EL (cell line): ENCODE results near the gene NPTX1.

Source experiments
- DNase-seq: peaks from one replicate; pipeline ENCODE4 v3.0.0-alpha.2; 2016

NPTX1 gene

DNA sequence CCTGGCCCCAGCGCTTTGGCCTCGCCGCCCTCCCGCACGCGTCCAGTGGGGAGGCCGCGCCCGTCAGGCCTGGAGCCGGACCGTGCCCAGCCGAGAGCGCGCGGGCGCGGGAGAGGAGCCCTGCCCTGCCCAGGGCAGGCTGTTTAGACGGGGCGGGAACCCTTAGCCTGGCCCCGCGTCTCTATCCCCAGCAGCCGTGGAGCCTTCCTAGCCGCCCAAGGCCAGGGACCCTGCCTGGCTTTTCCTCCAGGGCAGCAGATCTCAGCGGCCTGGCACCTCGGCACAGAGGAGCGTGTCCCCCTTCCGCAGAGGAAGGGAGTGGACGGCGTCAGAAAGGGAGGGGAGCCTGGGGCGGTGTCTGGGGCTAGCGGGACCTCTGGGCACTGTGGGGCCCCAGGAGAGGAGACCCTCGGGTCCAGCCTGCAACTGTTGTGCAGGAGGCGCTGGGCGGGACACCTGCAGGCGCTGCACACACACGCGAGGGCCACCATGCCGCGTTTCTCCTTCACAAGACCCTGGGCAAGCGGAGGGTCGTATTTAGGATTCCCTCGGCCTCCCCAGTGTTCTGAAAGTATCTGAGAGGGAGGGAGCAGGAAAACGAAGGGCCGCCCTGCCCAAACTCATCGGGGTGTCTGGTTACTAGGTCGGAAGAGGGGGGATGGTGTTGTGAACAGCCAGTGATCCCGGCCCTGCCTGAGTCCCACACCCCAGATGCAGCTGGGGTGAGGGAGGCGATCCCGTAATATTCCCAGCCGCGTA is 2.3 kb upstream of the NPTX1 start:
- DNase-seq = no peak

DNA sequence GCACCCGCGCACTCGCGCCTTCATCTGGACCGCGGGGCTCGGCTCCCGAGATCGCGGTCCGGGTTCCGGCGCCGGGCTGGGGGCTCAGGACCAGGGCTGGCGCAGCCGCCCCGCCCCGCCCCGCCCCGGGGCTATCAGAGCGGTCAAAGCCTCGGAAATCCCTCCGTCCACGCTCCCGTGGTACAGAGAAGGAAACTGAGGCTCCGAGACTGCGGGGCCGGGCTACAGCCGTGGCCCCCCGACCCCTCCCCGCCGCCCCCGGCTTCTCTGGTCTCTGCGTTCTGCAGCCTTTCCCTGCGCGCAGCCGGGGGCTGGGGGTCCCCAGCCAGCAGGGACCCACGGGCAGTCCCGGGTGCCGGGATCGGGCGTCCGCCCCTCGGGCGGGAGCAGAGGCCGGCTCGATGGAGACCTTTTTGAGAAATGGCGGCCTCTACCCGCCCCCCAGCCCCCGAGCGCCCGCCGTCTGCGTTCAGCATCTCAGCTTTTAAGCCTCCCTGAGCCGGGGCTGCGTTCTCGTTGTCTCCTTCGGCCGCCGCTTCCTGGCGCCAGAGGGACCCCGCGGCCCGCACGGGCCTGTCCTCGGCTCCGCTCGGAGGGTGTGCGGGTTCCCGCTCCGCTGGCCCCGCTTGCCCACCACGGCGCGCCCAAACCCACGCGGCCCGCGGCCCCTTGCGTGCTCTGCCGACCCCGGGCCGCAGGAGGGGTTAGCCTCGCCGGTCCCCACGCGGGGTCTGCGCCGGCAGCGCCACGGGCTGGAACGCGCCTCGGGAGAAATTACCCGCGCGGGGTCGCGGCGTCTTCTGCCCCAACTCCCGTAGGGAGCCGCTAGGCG is 1.5 kb upstream of the NPTX1 start:
- DNase-seq = peak; percentile 44

DNA sequence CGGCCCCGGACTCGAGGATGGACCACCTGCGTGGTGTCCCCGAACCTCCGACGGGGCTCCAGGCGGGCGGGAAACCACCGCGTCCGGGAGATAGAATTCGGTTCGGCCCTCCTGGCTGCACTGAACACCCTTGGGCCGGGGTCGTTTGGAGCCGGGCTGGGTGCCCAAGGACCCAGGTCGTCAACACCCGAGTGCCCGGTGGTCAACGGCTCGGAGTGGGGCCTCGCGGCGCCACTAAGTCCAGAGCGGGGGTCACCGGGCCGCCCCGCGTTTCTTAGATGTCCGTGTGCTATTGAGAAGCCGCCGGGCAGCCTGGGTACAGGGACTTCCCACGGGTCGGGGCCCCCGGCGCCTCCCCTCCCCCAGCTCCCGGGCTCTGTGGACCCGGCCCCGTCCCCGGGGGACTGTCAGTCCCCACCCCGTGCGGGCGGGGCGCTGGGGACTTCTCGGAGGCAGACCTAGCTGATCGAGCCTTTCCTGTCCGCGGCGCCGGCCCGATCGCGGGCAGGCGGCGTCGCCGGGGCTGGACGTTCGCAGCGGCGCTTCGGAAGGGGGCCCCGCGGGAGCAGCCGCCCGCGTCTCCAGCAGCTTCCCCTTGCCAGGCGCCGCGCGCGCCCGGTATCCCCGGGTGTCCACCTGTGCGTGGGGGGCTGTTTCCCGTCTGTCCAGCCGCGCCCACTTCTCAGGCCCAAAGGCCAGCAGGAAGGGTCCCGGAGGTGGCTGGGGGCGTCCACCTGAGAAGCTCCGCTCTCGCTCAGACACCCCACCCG is 655 bp upstream of the NPTX1 start:
- DNase-seq = no peak

DNA sequence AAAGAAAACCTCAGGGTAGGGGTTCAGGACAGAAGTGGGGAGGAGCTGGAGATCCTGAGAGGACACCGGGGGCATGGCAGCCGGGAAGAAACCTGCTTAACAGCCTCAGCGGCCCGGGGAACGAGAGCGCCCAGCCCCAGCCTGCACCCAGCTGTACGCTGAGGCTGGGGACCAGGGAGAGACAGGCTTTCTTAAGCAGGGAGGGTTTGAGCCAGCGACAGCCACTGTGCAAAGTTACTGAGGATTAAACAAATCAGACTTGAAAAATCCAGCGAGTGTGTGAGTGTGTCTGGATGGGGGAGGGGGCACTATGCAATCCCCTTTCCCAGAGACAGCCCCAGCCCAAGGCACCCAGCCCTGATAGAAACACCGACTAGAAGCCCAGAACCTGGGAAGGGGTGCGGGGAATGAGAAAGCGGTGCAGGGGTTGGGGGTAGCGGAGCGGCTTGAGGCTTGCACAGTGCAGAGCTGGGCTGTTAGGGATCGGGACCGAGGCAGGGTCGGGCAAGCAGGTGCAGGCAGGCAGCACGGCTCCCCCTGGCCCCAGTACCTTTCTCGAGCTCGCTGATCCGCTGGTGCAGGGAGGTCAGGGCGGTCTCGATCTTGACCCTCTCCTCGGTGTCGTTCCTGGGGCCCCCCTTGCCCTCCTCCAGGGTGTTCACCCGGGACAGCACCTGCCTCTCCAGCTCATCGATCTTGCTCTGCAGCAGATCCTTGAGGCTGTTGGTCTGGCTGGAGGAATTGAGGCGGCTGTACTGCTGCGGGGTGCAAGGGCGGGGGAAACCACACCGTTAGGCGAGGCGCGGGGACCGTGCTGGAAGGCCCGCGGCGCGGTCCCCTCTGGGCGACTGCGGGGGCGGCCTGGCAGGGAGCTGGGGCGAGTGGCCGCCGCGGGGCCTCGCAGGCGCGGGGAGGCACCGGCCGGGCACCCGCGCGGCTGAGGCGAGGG is 1.2 kb downstream of the NPTX1 start:
- no peak for DNase-seq

- peak; percentile 60 for DNase-seq
These were observed 2.0 kb downstream of the NPTX1 start for GRCh38 chr17:80474231-80474960.

GRCh38 chr17:80473701-80474100 is 2.7 kb downstream of the NPTX1 start:
- DNase-seq = no peak

GRCh38 chr17:80472996-80473395 is 3.4 kb downstream of the NPTX1 start:
- no peak for DNase-seq

DNA sequence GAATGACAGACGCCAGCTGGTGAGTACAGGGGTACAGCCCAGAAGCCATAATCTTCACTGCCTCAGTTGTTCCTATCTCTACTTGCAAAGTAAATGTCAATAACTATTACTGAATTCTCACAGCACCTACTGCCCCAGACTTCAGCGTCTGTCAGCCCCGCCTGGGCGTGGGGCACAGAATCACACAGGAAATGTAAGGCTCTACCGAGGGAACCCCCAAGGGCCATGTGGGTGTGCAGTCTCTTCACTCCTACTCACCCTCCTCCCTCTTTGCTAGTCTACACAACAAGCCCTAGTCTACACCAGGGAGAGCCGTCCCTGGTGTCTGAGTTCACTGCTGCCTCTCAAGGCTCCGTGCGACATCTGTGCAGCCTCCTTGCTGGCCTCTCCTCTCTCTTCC is 4.5 kb downstream of the NPTX1 start:
- no peak for DNase-seq

DNA sequence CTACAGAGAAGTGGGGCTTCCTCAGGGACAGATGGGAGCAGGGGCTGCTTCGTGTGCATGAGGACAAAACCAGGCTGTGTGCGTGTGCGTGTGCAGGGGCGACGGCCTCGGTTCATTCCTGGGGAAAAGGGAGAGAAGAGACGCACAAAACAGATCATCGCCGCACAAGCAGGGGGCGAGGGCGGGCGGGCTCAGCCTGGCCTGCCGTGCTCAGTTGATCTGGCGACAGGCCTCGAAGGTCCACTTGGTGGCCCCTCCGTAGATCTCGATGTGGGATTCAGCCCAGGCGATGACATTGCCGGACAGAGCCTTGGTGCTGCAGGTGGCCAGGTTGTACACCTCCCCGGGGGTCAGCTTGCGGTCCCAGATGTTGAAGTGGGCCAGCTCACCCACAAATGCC is 5.8 kb downstream of the NPTX1 start:
- no peak for DNase-seq

GRCh38 chr17:80469667-80470066 is 6.7 kb downstream of the NPTX1 start:
- DNase-seq = no peak

DNA sequence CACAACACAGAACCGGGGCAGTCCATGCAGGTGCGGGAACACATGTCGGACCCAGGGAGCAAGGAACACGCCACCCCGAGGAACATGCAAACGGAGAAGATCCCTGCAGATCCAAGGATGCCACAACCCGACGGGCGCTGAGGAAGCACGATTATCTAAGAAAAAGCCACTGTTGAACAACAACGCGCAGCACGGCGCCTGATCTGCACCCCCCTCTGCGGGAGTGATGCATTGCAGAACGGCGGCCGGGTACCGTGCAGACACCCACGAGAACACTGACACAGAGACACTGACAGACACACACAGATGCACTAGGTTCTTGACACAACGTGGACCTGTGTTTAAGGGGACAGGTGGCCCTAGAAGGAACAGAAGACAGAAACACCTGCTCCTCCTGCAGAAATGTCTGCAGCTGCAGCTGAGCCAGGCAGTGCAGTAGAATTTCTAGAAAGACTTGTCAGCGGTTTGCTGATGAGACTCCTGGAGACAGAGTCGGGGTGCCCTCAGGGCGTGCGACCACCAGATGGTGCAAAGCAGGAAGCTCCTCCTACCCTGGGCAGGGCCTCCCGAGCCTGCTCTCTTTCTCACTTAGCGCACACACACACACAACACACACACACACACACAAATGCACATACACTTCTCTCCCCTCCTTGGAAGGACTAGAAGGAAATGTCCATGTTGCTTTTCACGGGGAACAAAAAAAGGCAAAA is 7.5 kb downstream of the NPTX1 start:
- no peak for DNase-seq

DNA sequence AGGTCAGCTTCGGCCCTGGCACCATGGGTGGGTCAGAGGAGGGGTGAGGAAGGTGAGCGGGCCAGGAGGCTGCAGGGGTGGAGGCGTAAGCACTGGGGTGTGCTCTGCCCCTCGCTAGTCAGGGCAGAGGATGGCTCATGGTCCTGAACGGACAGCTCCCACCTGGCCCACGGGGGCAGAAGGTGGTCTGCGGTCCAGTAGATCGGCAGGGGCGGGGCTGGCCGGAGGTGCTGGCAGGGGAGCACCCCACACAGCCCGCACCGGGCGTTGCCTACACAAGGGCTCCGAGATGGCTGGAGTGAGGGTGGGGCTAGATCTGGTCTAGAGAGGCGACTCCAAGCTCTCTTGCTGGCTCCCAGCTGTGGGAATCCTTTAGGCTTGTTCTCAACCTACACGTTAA is 8.2 kb downstream of the NPTX1 start:
- no peak for DNase-seq

DNA sequence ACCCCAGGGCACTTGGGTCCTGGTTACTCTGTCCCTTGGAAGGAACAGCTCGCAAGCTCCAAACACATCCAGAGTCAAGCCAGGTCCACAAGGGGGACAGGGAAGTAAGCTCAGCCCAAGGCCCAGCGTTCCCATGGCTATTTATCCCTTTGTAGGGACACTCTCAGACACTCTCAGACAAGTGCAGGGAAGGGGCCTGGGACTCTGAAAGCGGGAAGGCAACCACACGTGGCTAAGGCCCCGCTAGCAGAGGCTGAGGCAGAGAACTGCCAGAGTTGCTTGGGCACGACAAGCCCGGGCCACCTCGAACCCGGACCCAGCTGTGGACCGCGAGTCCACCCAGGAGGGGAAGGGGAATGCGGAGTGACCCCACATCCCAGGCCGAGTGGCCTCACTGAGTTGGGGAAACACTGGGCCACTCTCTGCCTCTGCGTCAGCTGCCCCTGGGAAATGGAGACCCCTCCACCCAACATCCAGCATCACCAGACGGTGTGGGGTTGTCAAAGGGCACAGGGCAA is 10.2 kb downstream of the NPTX1 start:
- DNase-seq = no peak

GRCh38 chr17:80465327-80465974 is 11.0 kb downstream of the NPTX1 start:
- DNase-seq = no peak

GRCh38 chr17:80464486-80464885 is 11.9 kb downstream of the NPTX1 start:
- DNase-seq = no peak

GRCh38 chr17:80463784-80464400 is 12.5 kb downstream of the NPTX1 start:
- DNase-seq = no peak

GRCh38 chr17:80461528-80462160 is 14.8 kb downstream of the NPTX1 start:
- DNase-seq = no peak

DNA sequence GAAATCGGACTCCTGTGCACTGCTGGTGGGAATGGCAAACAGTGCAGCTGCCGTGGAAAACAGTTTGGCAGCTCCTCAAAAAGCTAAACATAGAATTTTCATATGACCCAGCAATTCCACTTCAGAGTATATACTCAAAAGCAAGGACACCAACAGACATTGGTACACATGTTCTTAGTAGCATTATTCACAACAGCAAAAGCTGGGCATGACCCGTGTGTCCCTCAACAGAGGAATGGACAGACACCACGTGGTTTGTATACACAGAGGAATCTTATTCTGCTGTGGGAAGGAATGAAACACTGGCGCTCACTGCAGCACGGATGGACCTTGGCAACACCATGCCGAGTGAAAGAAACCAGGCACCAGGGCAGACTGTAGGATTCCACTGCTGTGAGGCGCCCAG is 16.0 kb downstream of the NPTX1 start:
- no peak for DNase-seq

GRCh38 chr17:80459234-80459633 is 17.2 kb downstream of the NPTX1 start:
- DNase-seq = no peak
